MV-4-11 (cell line): ENCODE results near the gene PGAM4.

Experiments
- DNase-seq: peaks from one replicate; lab custom pipeline; 2025; lab: John Stamatoyannopoulos, UW

The PGAM4 gene

GRCh38 chrX:77925764-77926163, 43.7 kb downstream of the PGAM4 start:
- no peak for DNase-seq

GRCh38 chrX:77924320-77924859, 45.0 kb downstream of the PGAM4 start:
- DNase-seq: no peak

GRCh38 chrX:77922787-77923186, 46.7 kb downstream of the PGAM4 start:
- DNase-seq: no peak

- peak; percentile 6 for DNase-seq
Observed at GRCh38 chrX:77919370-77919769, 50.1 kb downstream of the PGAM4 start.

GRCh38 chrX:77918568-77918967, 50.9 kb downstream of the PGAM4 start:
- peak; percentile 21 for DNase-seq
